ENCODE results near the gene SLC13A5. TPM values are rescaled to one million over a fixed set of nuclear protein-coding genes. Genes with fewer than 3 reads are reported as not detected.

Gene SLC13A5
- total RNA-seq, 1 experiment from 2014 or later, result 0.07 TPM

DNA sequence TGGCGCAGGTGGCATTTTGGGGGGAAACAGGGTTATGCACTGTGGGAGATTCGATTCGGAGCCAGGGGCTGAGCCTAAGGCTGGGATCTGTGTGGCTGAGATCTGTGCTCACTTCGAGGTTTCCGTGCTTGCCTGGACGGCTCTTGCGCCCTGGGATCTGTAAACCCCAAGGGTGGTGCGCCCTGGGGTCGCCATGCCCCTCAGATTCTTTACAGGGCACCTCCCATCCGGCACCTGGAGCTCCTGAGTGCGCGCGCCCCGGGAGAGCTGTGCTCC lies 377 bp downstream of the SLC13A5 start:
- Histone ChIP-seq H2AFZ (ENCODE audit: low read depth, low read length, poor library complexity, severe bottlenecking) (no peak overlapping the region), H4K20me1 (ENCODE audit: insufficient read depth) (no peaks in the 10 kb centered on the region), H3K9me2 (ENCODE audit: insufficient read depth) (no peaks in the 10 kb centered on the region), H3K79me2 (ENCODE audit: insufficient read depth, low read length) (no peaks in the 10 kb centered on the region), H3K4me1 (ENCODE audit: control insufficient read depth in 1 of 2, insufficient read depth in 2 of 2, low read length in 2 of 2) (peaks cover 8% of the 10 kb centered on the region in 2 experiments; a peak in 3 of 4 replicates), H3K36me3 (ENCODE audit: control insufficient read depth in 1 of 2, insufficient read depth in 2 of 2, low read length in 2 of 2) (no peaks in the 10 kb centered on the region), H3K27ac (ENCODE audit: low read depth, low read length) (no peak overlapping the region), H3K4me2 (ENCODE audit: low read length) (no peak overlapping the region), H3K9ac (ENCODE audit: low read length) (no peak overlapping the region), H3K27me3 (ENCODE audit: insufficient read depth, low read length) (no peaks in the 10 kb centered on the region), H3K4me3 (replicated peaks in 1 of 2; ENCODE audit: low read depth in 1 of 2, low read length in 2 of 2) (no peak overlapping the region), H3K9me3 (ENCODE audit: control insufficient read depth in 1 of 2, insufficient read depth in 1 of 2, low read depth in 1 of 2, low read length in 2 of 2) (no peaks in the 10 kb centered on the region)
- intact Hi-C loops (cut with micrococcal nuclease), result no loop called here
- RAD21 ChIA-PET (ENCODE audit: low non-redundant PET in 1 of 2, low total read pairs in 2 of 2, uncharacterized antibody in 2 of 2, unreplicated experiment in 2 of 2), result no interaction called here
- no peak for DNase-seq (ENCODE audit: low read depth, low spot score)
- ATAC-seq, result no peak
- POLR2A ChIA-PET, result no interaction called here
- BruUV-seq (replicated peaks), result no TSS peak
- TF ChIP-seq ZNF274 (IDR thresholded peaks at IDR 0.05; ENCODE audit: low read depth, low read length) (no peak), ELF1 (IDR thresholded peaks at IDR 0.05; ENCODE audit: borderline replicate concordance, low read depth) (no peak), SIN3A (IDR thresholded peaks at IDR 0.05; ENCODE audit: low read depth) (no peak), JUND (IDR thresholded peaks at IDR 0.05) (no peak), CBX3 (IDR thresholded peaks at IDR 0.05; ENCODE audit: low read depth) (no peak), POLR2A (IDR thresholded peaks at IDR 0.05; ENCODE audit: borderline replicate concordance, extremely low read depth, insufficient read depth, insufficient read length) (no peak), CEBPB (IDR thresholded peaks at IDR 0.05; ENCODE audit: low read depth) (no peak), SP1 (IDR thresholded peaks at IDR 0.05; ENCODE audit: low read depth) (no peak), EGR1 (IDR thresholded peaks at IDR 0.05; ENCODE audit: low read depth) (no peak), FOSL1 (IDR thresholded peaks at IDR 0.05; ENCODE audit: low read depth) (no peak)
- TF ChIP-seq, protein P1, sequence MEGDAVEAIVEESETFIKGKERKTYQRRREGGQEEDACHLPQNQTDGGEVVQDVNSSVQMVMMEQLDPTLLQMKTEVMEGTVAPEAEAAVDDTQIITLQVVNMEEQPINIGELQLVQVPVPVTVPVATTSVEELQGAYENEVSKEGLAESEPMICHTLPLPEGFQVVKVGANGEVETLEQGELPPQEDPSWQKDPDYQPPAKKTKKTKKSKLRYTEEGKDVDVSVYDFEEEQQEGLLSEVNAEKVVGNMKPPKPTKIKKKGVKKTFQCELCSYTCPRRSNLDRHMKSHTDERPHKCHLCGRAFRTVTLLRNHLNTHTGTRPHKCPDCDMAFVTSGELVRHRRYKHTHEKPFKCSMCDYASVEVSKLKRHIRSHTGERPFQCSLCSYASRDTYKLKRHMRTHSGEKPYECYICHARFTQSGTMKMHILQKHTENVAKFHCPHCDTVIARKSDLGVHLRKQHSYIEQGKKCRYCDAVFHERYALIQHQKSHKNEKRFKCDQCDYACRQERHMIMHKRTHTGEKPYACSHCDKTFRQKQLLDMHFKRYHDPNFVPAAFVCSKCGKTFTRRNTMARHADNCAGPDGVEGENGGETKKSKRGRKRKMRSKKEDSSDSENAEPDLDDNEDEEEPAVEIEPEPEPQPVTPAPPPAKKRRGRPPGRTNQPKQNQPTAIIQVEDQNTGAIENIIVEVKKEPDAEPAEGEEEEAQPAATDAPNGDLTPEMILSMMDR (IDR thresholded peaks at IDR 0.05 in 2 of 3, conservative IDR thresholded peaks at IDR 0.05 in 1 of 3; ENCODE audit: borderline replicate concordance in 1 of 3, insufficient read depth in 1 of 3, low read depth in 2 of 3, low read length in 2 of 3), result no peak
- TF ChIP-seq, protein P2, sequence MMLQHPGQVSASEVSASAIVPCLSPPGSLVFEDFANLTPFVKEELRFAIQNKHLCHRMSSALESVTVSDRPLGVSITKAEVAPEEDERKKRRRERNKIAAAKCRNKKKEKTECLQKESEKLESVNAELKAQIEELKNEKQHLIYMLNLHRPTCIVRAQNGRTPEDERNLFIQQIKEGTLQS (IDR thresholded peaks at IDR 0.05), result no peak
- CTCF ChIA-PET, result interaction anchor here (3.1 kb wide), 1 partner anchor 11 kb away, joined by 10 read pairs; no protein-coding TSS in a partner anchor
